ENCODE measurements around the gene FCRL4.

The FCRL4 gene

DNA sequence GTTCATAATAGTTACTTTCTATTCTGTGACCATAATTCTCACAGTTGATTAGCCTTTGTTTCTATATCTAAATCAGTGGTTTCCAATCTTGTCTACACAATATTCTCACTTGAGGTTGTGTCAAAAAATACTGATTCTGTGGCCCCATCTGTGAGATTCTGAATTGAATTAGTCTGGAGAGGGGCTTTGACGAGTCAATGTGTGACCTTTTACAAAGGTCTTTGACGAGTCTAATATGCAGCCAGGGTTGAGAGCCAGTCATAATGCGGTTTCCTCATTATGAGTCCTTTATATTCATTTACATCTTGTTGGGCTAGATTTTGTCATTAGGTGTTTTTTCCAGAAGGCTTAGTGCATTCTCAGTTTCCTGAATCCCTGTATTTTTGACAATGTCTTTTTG, 65.3 kb downstream of the FCRL4 start:
- TF ChIP-seq POLR2A (IDR thresholded peaks at IDR 0.05; ENCODE audit: low read length) (no peak), GATA1 (IDR thresholded peaks at IDR 0.05; ENCODE audit: low read depth, low read length) (no peak)
- no peak for DNase-seq

DNA sequence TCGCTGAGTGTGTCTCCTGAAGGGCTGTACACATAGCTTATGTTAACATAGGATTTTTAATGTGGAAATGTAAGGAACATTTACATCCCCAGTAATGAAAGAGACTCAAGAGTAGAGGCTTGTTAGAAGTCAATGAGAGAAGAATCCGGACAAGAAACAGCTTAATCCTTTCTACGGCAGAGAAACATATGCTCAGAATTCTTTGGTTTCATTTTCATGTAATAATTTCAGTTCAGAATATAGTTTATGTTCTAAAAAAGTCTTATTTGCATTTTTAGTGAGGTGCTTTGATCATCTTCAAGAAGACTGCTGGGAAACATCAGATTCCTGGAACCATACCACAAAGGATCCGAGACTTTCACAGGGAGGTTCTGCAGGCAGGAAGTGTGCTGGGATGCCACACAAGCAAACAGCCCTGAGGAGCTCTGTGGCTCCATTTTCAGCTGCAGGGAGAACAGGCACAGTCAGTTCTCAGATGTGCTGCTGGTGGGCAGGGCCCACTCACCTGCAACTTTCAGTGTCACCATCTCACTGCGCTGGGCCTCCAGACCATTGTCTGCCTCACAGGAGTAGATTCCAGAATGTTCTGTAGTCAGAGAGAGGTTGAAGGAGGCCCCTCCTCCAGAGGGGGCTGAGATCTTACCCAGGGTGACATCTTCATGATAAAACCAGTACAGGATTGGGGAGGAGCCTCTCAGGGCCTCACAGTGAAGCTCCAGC, 74.0 kb downstream of the FCRL4 start:
- DNase-seq: no peak
- no peak for TF ChIP-seq POLR2A (IDR thresholded peaks at IDR 0.05; ENCODE audit: low read length)
- no peak for TF ChIP-seq GATA1 (IDR thresholded peaks at IDR 0.05; ENCODE audit: low read depth, low read length)

Measured in erythroblast (primary cell).